NCI-H510A treated with DMSO at 0.1 percent for 48 hours (cell line): ENCODE measurements around the gene PGK2.
"Not testable (repeated sequence)": the region's sequence is repeated elsewhere in the genome, so short reads cannot be mapped to it uniquely, and the experiment has no call there.

ENCODE experiments used
- DNase-seq: peaks from one replicate; lab custom pipeline; 2025; lab: John Stamatoyannopoulos, UW

PGK2 gene

GRCh38 chr6:49787176-49787575 lies at the start of gene PGK2:
TSS of gene PGK2 (minus strand) at chr6:49787285. CDS start at chr6:49787187, 98 bp downstream.
- DNase-seq, result no peak

GRCh38 chr6:49835140-49835539 lies 48.1 kb upstream of the PGK2 start:
- no peak for DNase-seq

GRCh38 chr6:49833386-49833785 lies 46.3 kb upstream of the PGK2 start:
- DNase-seq, result no peak

- DNase-seq, result no peak
These were observed 39.8 kb upstream of the PGK2 start for GRCh38 chr6:49826743-49827406.

GRCh38 chr6:49815166-49815565 lies 28.1 kb upstream of the PGK2 start:
- no peak for DNase-seq

- no peak for DNase-seq
These were observed 26.2 kb upstream of the PGK2 start for GRCh38 chr6:49813248-49813647.

GRCh38 chr6:49806145-49806544 lies 19.1 kb upstream of the PGK2 start:
- peak; percentile 48 for DNase-seq

- DNase-seq, result no peak
These were observed 18.2 kb upstream of the PGK2 start for GRCh38 chr6:49805246-49805645.

- DNase-seq, result no peak
These were observed 14.4 kb upstream of the PGK2 start for GRCh38 chr6:49801525-49801924.

- DNase-seq, result no peak
These were observed 12.0 kb upstream of the PGK2 start for GRCh38 chr6:49799090-49799489.

GRCh38 chr6:49796842-49797455 lies 9.9 kb upstream of the PGK2 start:
- DNase-seq, result not testable (repeated sequence)

- no peak for DNase-seq
These were observed 3.3 kb upstream of the PGK2 start for GRCh38 chr6:49790341-49790740.

- DNase-seq, result no peak
These were observed 2.8 kb downstream of the PGK2 start for GRCh38 chr6:49784272-49784671.

GRCh38 chr6:49782725-49783124 lies 4.4 kb downstream of the PGK2 start:
- no peak for DNase-seq

GRCh38 chr6:49782293-49782692 lies 4.8 kb downstream of the PGK2 start:
- no peak for DNase-seq

GRCh38 chr6:49776444-49776843 lies 10.6 kb downstream of the PGK2 start:
- no peak for DNase-seq

GRCh38 chr6:49775043-49775442 lies 12.0 kb downstream of the PGK2 start:
- no peak for DNase-seq

GRCh38 chr6:49772285-49772684 lies 14.8 kb downstream of the PGK2 start:
- DNase-seq, result no peak

GRCh38 chr6:49766762-49767161 lies 20.3 kb downstream of the PGK2 start:
- no peak for DNase-seq

GRCh38 chr6:49764571-49765236 lies 22.4 kb downstream of the PGK2 start:
- no peak for DNase-seq

GRCh38 chr6:49744259-49744658 lies 42.8 kb downstream of the PGK2 start, which contains the start of gene CRISP3:
TSS of gene CRISP3 (minus strand) at chr6:49744388. CDS start at chr6:49744367, 21 bp downstream.
- peak; percentile 86 for DNase-seq

GRCh38 chr6:49743429-49743828 lies 43.7 kb downstream of the PGK2 start:
- no peak for DNase-seq

- peak; percentile 49 for DNase-seq
These were observed 47.7 kb downstream of the PGK2 start for GRCh38 chr6:49739423-49739822.
